GM23338 (cell line): ENCODE data around the gene SCG5. TPM values are rescaled to one million over a fixed set of nuclear protein-coding genes. Genes with fewer than 3 reads are reported as not detected.

Experiments
- ATAC-seq: fragments of 200-7000 bp; cut with Tn5 transposase; 3 replicates; pipeline ENCODE4 v1.9.1; 2020
- DNase-seq: peaks from one replicate; pipeline ENCODE4 v3.0.0-alpha.2; 2015; ENCODE audit warnings: low spot score
- H2AFZ ChIP-seq: fragments of 200-600 bp; sonication (generic); 2 replicates; pipeline ENCODE4 v1.8.0; 2016; ENCODE audit warnings: antibody characterized with exemption, mild to moderate bottlenecking, moderate library complexity
- H3F3A ChIP-seq: fragments of 200-600 bp; sonication (generic); replicated peaks from 2 replicates; pipeline ENCODE4 v1.8.0; 2017; ENCODE audit warnings: antibody characterized with exemption, mixed run types, low read depth
- H3K27ac ChIP-seq: fragments of 200-600 bp; sonication (generic); 2 replicates; pipeline ENCODE4 v1.6.1; 2016; ENCODE audit warnings: low read depth
- H3K27me3 ChIP-seq: fragments of 200-600 bp; sonication (generic); 2 replicates; pipeline ENCODE4 v1.8.0; 2016; ENCODE audit warnings: mild to moderate bottlenecking, mixed run types, moderate library complexity; ENCODE audit not compliant: insufficient read depth
- H3K36me3 ChIP-seq: fragments of 200-600 bp; sonication (generic); 2 replicates; pipeline ENCODE4 v1.8.0; 2016; ENCODE audit warnings: mild to moderate bottlenecking; ENCODE audit not compliant: insufficient read depth
- H3K4me1 ChIP-seq: fragments of 200-600 bp; sonication (generic); 2 replicates; pipeline ENCODE4 v1.8.0; 2016; ENCODE audit warnings: mild to moderate bottlenecking, moderate library complexity; ENCODE audit not compliant: insufficient read depth
- H3K4me2 ChIP-seq: fragments of 200-600 bp; sonication (generic); 2 replicates; pipeline ENCODE4 v1.7.1; 2017; ENCODE audit warnings: mixed run types
- H3K4me3 ChIP-seq: fragments of 200-600 bp; sonication (generic); 2 replicates; pipeline ENCODE4 v1.6.1; 2016; ENCODE audit warnings: mixed run types
- H3K79me2 ChIP-seq: fragments of 200-600 bp; sonication (generic); replicated peaks from 2 replicates; pipeline ENCODE4 v1.8.0; 2017; ENCODE audit warnings: mild to moderate bottlenecking; ENCODE audit not compliant: insufficient read depth
- H3K9me2 ChIP-seq: fragments of 200-600 bp; sonication (generic); 2 replicates; pipeline ENCODE4 v1.8.0; 2017; ENCODE audit not compliant: insufficient read depth
- H4K20me1 ChIP-seq: fragments of 200-600 bp; sonication (generic); replicated peaks from 2 replicates; pipeline ENCODE4 v1.8.0; 2017; ENCODE audit warnings: mild to moderate bottlenecking; ENCODE audit not compliant: insufficient read depth
- H3K27ac Mint-ChIP-seq: 2 replicates; pipeline ENCODE4 v1.8.0; 2020; ENCODE audit warnings: inconsistent platforms, mild to moderate bottlenecking, moderate library complexity, mixed read lengths
- H3K27me3 Mint-ChIP-seq: 3 replicates; pipeline ENCODE4 v1.8.0; 2022; ENCODE audit warnings: low read depth, mild to moderate bottlenecking, moderate library complexity, mixed read lengths, inconsistent platforms; ENCODE audit not compliant: insufficient read depth, poor library complexity
- H3K36me3 Mint-ChIP-seq: 3 replicates; pipeline ENCODE4 v1.8.0; 2021; ENCODE audit warnings: low read depth, mild to moderate bottlenecking, inconsistent platforms, moderate library complexity, mixed read lengths
- H3K4me1 Mint-ChIP-seq: 3 replicates; pipeline ENCODE4 v1.8.0; 2020; ENCODE audit warnings: mild to moderate bottlenecking, inconsistent platforms, mixed read lengths
- H3K4me3 Mint-ChIP-seq: 3 replicates; pipeline ENCODE4 v1.8.0; 2021; ENCODE audit warnings: moderate library complexity, mild to moderate bottlenecking, inconsistent platforms, mixed read lengths
- H3K9me3 Mint-ChIP-seq: 3 replicates; pipeline ENCODE4 v1.8.0; 2020; ENCODE audit warnings: moderate library complexity, mild to moderate bottlenecking, inconsistent platforms, mixed read lengths
- CREB1 ChIP-seq: fragments of 250-450 bp; sonication (Bioruptor Pico); IDR thresholded peaks from 2 replicates; pipeline ENCODE4 v1.5.0; 2020; ENCODE audit warnings: low read depth, mild to moderate bottlenecking, moderate library complexity
- EZH2 ChIP-seq: fragments of 200-600 bp; sonication (generic); IDR thresholded peaks from one replicate; pipeline ENCODE4 v1.8.0; 2017; ENCODE audit warnings: antibody characterized with exemption, mild to moderate bottlenecking, low read depth; ENCODE audit not compliant: unreplicated experiment
- EZH2phosphoT487 ChIP-seq: fragments of 200-600 bp; sonication (generic); IDR thresholded peaks from one replicate; pipeline ENCODE4 v1.8.1; 2018; ENCODE audit warnings: antibody characterized with exemption; ENCODE audit not compliant: unreplicated experiment
- JUNB ChIP-seq: IDR thresholded peaks from one replicate; pipeline ENCODE4 v1.6.1; 2016; ENCODE audit warnings: antibody characterized with exemption; ENCODE audit not compliant: unreplicated experiment
- NANOG ChIP-seq: IDR thresholded peaks from 2 replicates; pipeline ENCODE4 v1.6.1; 2016; ENCODE audit warnings: antibody characterized with exemption, borderline replicate concordance
- POLR2AphosphoS5 ChIP-seq: IDR thresholded peaks from 2 replicates; pipeline ENCODE4 v1.6.1; 2016; ENCODE audit warnings: antibody characterized with exemption, low read depth
- STAT1 ChIP-seq: IDR thresholded peaks from one replicate; pipeline ENCODE4 v1.6.1; 2016; ENCODE audit warnings: antibody characterized with exemption; ENCODE audit not compliant: unreplicated experiment
- ZNF114 ChIP-seq: fragments of 250-450 bp; sonication (Bioruptor Pico); IDR thresholded peaks from 2 replicates; pipeline ENCODE4 v1.5.0; 2020; ENCODE audit warnings: mild to moderate bottlenecking, moderate library complexity
- ZNF331 ChIP-seq: fragments of 250-450 bp; sonication (Bioruptor Pico); IDR thresholded peaks from 2 replicates; pipeline ENCODE4 v1.5.0; 2020; ENCODE audit warnings: low read depth, mild to moderate bottlenecking, moderate library complexity
- polyA plus RNA-seq: library from polyadenylated mRNA; unstranded; fragments of >200 nt; fragmentation: Nextera tagmentation; extraction: Ambion mirVana; gene quantifications from 2 replicates; pipeline ENCODE4 v1.2.1, GENCODE V29; 2016
- total RNA-seq: library from RNA; depleted of rRNA; stranded (reverse); fragments of >200 nt; shearing (Covaris generic); gene quantifications from 2 replicates; pipeline ENCODE4 v1.2.3, GENCODE V29; 2014
- TF ChIP-seq, protein P1 (sequence below): IDR thresholded peaks from one replicate; pipeline ENCODE4 v1.6.1; 2018; ENCODE audit warnings: antibody characterized with exemption; ENCODE audit not compliant: unreplicated experiment
- TF ChIP-seq, protein P2 (sequence below), 2 experiments: fragments of 200-600 bp in 1 of 2; sonication (generic) in 1 of 2; conservative IDR thresholded peaks; 2 replicates each; pipeline versions ENCODE4 v1.5.1 to v1.6.1; 2016 to 2017; ENCODE audit warnings: antibody characterized with exemption in 2 of 2, low read depth in 2 of 2, mild to moderate bottlenecking in 2 of 2, moderate library complexity in 1 of 2
- TF ChIP-seq, protein P3 (sequence below): fragments of 250-450 bp; sonication (Bioruptor Pico); IDR thresholded peaks from 2 replicates; pipeline ENCODE4 v1.5.0; 2020; ENCODE audit warnings: mild to moderate bottlenecking, moderate library complexity
- TF ChIP-seq, protein P4 (sequence below): IDR thresholded peaks from 2 replicates; pipeline ENCODE4 v1.6.1; 2016; ENCODE audit warnings: antibody characterized with exemption

SCG5 gene
- total and polyA plus RNA-seq, 2 experiments from 2014 or later: 48.1 to 73.3 TPM

DNA sequence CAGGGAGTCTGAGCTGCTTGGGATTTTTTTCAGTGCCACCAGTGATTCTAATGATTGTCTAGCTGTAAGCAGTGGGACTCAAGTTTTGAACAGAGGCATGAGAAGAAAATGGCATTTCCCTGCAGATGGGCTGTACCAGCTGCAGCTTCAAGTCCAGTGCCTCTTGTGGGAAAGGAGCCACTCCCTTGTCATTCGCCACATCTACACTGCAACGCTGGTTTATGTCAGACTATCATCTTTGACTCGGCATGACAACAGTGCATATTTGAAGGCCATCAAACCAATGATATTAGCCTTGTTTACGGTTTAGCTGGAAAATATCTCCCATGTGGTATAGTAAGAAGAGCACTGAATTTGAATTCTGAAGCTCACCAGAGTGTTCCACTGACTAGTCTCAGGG lies 22.2 kb downstream of the SCG5 start:
- Histone ChIP-seq H4K20me1 (peaks cover 5% of the 10 kb centered on the region; the same call in 1 of the 2 replicates), H3K27ac (no peak overlapping the region), H3K36me3 (no peaks in the 10 kb centered on the region), H3K4me2 (no peak overlapping the region), H3K4me3 (no peak overlapping the region), H3K27me3 (no peaks in the 10 kb centered on the region), H3K79me2 (0 out of 2 replicates have a peak, but pooled peaks cover 4% of the 10 kb centered on the region), H3K9me2 (no peaks in the 10 kb centered on the region), H2AFZ (no peak overlapping the region), H3K4me1 (peaks cover 4% of the 10 kb centered on the region; the same call in 1 of the 2 replicates), H3F3A (no peaks in the 10 kb centered on the region)
- TF ChIP-seq, protein P1, sequence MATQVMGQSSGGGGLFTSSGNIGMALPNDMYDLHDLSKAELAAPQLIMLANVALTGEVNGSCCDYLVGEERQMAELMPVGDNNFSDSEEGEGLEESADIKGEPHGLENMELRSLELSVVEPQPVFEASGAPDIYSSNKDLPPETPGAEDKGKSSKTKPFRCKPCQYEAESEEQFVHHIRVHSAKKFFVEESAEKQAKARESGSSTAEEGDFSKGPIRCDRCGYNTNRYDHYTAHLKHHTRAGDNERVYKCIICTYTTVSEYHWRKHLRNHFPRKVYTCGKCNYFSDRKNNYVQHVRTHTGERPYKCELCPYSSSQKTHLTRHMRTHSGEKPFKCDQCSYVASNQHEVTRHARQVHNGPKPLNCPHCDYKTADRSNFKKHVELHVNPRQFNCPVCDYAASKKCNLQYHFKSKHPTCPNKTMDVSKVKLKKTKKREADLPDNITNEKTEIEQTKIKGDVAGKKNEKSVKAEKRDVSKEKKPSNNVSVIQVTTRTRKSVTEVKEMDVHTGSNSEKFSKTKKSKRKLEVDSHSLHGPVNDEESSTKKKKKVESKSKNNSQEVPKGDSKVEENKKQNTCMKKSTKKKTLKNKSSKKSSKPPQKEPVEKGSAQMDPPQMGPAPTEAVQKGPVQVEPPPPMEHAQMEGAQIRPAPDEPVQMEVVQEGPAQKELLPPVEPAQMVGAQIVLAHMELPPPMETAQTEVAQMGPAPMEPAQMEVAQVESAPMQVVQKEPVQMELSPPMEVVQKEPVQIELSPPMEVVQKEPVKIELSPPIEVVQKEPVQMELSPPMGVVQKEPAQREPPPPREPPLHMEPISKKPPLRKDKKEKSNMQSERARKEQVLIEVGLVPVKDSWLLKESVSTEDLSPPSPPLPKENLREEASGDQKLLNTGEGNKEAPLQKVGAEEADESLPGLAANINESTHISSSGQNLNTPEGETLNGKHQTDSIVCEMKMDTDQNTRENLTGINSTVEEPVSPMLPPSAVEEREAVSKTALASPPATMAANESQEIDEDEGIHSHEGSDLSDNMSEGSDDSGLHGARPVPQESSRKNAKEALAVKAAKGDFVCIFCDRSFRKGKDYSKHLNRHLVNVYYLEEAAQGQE: no peak
- TF ChIP-seq ZNF114 (no peak), NANOG (no peak), EZH2phosphoT487 (no peak), ZNF331 (CRISPR knock-in tag) (no peak), CREB1 (no peak), STAT1 (no peak), JUNB (no peak), POLR2AphosphoS5 (no peak), EZH2 (no peak)
- TF ChIP-seq, protein P2, sequence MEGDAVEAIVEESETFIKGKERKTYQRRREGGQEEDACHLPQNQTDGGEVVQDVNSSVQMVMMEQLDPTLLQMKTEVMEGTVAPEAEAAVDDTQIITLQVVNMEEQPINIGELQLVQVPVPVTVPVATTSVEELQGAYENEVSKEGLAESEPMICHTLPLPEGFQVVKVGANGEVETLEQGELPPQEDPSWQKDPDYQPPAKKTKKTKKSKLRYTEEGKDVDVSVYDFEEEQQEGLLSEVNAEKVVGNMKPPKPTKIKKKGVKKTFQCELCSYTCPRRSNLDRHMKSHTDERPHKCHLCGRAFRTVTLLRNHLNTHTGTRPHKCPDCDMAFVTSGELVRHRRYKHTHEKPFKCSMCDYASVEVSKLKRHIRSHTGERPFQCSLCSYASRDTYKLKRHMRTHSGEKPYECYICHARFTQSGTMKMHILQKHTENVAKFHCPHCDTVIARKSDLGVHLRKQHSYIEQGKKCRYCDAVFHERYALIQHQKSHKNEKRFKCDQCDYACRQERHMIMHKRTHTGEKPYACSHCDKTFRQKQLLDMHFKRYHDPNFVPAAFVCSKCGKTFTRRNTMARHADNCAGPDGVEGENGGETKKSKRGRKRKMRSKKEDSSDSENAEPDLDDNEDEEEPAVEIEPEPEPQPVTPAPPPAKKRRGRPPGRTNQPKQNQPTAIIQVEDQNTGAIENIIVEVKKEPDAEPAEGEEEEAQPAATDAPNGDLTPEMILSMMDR (conservative IDR thresholded peaks at IDR 0.05; ENCODE audit: low read depth in 2 of 2): no peak
- TF ChIP-seq, protein P3, sequence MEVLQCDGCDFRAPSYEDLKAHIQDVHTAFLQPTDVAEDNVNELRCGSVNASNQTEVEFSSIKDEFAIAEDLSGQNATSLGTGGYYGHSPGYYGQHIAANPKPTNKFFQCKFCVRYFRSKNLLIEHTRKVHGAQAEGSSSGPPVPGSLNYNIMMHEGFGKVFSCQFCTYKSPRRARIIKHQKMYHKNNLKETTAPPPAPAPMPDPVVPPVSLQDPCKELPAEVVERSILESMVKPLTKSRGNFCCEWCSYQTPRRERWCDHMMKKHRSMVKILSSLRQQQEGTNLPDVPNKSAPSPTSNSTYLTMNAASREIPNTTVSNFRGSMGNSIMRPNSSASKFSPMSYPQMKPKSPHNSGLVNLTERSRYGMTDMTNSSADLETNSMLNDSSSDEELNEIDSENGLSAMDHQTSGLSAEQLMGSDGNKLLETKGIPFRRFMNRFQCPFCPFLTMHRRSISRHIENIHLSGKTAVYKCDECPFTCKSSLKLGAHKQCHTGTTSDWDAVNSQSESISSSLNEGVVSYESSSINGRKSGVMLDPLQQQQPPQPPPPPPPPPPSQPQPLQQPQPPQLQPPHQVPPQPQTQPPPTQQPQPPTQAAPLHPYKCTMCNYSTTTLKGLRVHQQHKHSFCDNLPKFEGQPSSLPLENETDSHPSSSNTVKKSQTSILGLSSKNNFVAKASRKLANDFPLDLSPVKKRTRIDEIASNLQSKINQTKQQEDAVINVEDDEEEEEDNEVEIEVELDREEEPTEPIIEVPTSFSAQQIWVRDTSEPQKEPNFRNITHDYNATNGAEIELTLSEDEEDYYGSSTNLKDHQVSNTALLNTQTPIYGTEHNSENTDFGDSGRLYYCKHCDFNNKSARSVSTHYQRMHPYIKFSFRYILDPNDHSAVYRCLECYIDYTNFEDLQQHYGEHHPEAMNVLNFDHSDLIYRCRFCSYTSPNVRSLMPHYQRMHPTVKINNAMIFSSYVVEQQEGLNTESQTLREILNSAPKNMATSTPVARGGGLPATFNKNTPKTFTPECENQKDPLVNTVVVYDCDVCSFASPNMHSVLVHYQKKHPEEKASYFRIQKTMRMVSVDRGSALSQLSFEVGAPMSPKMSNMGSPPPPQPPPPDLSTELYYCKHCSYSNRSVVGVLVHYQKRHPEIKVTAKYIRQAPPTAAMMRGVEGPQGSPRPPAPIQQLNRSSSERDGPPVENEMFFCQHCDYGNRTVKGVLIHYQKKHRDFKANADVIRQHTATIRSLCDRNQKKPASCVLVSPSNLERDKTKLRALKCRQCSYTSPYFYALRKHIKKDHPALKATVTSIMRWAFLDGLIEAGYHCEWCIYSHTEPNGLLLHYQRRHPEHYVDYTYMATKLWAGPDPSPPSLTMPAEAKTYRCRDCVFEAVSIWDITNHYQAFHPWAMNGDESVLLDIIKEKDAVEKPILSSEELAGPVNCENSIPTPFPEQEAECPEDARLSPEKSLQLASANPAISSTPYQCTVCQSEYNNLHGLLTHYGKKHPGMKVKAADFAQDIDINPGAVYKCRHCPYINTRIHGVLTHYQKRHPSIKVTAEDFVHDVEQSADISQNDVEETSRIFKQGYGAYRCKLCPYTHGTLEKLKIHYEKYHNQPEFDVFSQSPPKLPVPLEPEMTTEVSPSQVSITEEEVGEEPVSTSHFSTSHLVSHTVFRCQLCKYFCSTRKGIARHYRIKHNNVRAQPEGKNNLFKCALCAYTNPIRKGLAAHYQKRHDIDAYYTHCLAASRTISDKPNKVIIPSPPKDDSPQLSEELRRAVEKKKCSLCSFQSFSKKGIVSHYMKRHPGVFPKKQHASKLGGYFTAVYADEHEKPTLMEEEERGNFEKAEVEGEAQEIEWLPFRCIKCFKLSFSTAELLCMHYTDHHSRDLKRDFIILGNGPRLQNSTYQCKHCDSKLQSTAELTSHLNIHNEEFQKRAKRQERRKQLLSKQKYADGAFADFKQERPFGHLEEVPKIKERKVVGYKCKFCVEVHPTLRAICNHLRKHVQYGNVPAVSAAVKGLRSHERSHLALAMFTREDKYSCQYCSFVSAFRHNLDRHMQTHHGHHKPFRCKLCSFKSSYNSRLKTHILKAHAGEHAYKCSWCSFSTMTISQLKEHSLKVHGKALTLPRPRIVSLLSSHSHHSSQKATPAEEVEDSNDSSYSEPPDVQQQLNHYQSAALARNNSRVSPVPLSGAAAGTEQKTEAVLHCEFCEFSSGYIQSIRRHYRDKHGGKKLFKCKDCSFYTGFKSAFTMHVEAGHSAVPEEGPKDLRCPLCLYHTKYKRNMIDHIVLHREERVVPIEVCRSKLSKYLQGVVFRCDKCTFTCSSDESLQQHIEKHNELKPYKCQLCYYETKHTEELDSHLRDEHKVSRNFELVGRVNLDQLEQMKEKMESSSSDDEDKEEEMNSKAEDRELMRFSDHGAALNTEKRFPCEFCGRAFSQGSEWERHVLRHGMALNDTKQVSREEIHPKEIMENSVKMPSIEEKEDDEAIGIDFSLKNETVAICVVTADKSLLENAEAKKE (CRISPR knock-in tag): no peak
- TF ChIP-seq, protein P4, sequence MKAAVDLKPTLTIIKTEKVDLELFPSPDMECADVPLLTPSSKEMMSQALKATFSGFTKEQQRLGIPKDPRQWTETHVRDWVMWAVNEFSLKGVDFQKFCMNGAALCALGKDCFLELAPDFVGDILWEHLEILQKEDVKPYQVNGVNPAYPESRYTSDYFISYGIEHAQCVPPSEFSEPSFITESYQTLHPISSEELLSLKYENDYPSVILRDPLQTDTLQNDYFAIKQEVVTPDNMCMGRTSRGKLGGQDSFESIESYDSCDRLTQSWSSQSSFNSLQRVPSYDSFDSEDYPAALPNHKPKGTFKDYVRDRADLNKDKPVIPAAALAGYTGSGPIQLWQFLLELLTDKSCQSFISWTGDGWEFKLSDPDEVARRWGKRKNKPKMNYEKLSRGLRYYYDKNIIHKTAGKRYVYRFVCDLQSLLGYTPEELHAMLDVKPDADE: no peak
- H3K4me1 Mint-ChIP-seq: peaks cover 7% of the 10 kb centered on the region
- no peaks in the 10 kb centered on the region for H3K27me3 Mint-ChIP-seq
- DNase-seq (no peak), ATAC-seq (no peak)
- no peaks in the 10 kb centered on the region; the same call in 2 of the 3 replicates for H3K36me3 Mint-ChIP-seq
- no peaks in the 10 kb centered on the region for H3K9me3 Mint-ChIP-seq
- H3K27ac Mint-ChIP-seq: no peak overlapping the region
- no peak overlapping the region for H3K4me3 Mint-ChIP-seq
